HepG2 (cell line): Measurements from ENCODE around the gene SLC6A6. TPM values are rescaled to one million over a fixed set of nuclear protein-coding genes. Genes with fewer than 3 reads are reported as not detected.

Source experiments
- ATRX ChIP-seq: sonication (generic); formaldehyde crosslinking; IDR thresholded peaks from 2 replicates; pipeline ENCODE4 v1.4.0; 2020; ENCODE audit warnings: missing genetic modification reagents, borderline replicate concordance
- GABPA ChIP-seq, 2 experiments: IDR thresholded peaks; 2 replicates each; pipeline ENCODE4 v1.6.1; 2011 to 2016; ENCODE audit warnings: low read depth in 2 of 2, low read length in 1 of 2, missing biosample characterization in 1 of 2, missing genetic modification characterization in 1 of 2
- HMG20B ChIP-seq: conservative IDR thresholded peaks from 2 replicates; pipeline ENCODE4 v1.6.1; 2016; ENCODE audit warnings: missing genetic modification reagents, missing compliant biosample characterization
- MAFK ChIP-seq, 2 experiments: IDR thresholded peaks in 1 of 2; conservative IDR thresholded peaks in 1 of 2; 2 replicates each; pipeline ENCODE4 v1.6.1; 2011; ENCODE audit warnings: improper control_type of control experiment in 2 of 2, low read length in 2 of 2
- PRDM15 ChIP-seq: sonication (generic); formaldehyde crosslinking; IDR thresholded peaks from 2 replicates; pipeline ENCODE4 v1.4.0; 2020; ENCODE audit warnings: missing genetic modification reagents
- SKIL ChIP-seq: sonication (generic); formaldehyde crosslinking; IDR thresholded peaks from 2 replicates; pipeline ENCODE4 v1.8.0; 2022; ENCODE audit warnings: missing genetic modification reagents, mild to moderate bottlenecking, moderate library complexity, borderline replicate concordance
- ZMYM4 ChIP-seq: sonication (generic); formaldehyde crosslinking; IDR thresholded peaks from 2 replicates; pipeline ENCODE4 v1.8.1; 2023; ENCODE audit warnings: mild to moderate bottlenecking, missing genetic modification reagents
- ZNF101 ChIP-seq: sonication (generic); formaldehyde crosslinking; IDR thresholded peaks from 2 replicates; pipeline ENCODE4 v1.4.0; 2020; ENCODE audit warnings: mild to moderate bottlenecking, low read depth, missing genetic modification reagents, borderline replicate concordance
- ZNF136 ChIP-seq: sonication (generic); formaldehyde crosslinking; IDR thresholded peaks from 2 replicates; pipeline ENCODE4 v1.8.1; 2022; ENCODE audit warnings: low read depth, mild to moderate bottlenecking, moderate library complexity, missing genetic modification reagents
- ZNF503 ChIP-seq: sonication (generic); formaldehyde crosslinking; IDR thresholded peaks from 2 replicates; pipeline ENCODE4 v1.4.0; 2020; ENCODE audit warnings: missing genetic modification reagents
- ZNF513 ChIP-seq: sonication (generic); formaldehyde crosslinking; conservative IDR thresholded peaks from 2 replicates; pipeline ENCODE4 v1.5.0; 2020; ENCODE audit warnings: missing genetic modification reagents
- ZSCAN9 ChIP-seq: IDR thresholded peaks from 2 replicates; pipeline ENCODE4 v1.6.1; 2016; ENCODE audit warnings: borderline replicate concordance
- polyA plus RNA-seq, 8 experiments: library from polyadenylated mRNA; depleted of rRNA in 3 of 8; stranded (reverse) in 7 of 8; unstranded in 1 of 8; fragments of >200 nt; fragmentation: Illumina TruSeq in 4 of 8; extraction: Trizol in 4 of 8; gene quantifications; 2 replicates each; pipeline versions ENCODE4 v1.2.1 to v1.2.3, GENCODE V29; 2011 to 2016; ENCODE audit warnings: low read depth in 4 of 8, missing spikeins in 1 of 8, mixed read lengths in 1 of 8; ENCODE audit not compliant: insufficient read depth in 1 of 8
- total RNA-seq, 5 experiments: library from RNA; depleted of rRNA; stranded (reverse); fragments of >200 nt; fragmentation: Illumina TruSeq; extraction: Trizol; gene quantifications; 2 replicates each; pipeline ENCODE4 v1.2.3, GENCODE V29; 2016; ENCODE audit warnings: low read depth in 1 of 5
- TF ChIP-seq, protein P1 (sequence below): sonication (generic); formaldehyde crosslinking; IDR thresholded peaks from 2 replicates; pipeline ENCODE4 v1.4.0; 2020; ENCODE audit warnings: mild to moderate bottlenecking, missing genetic modification reagents
- TF ChIP-seq, protein P2 (sequence below): sonication (generic); formaldehyde crosslinking; conservative IDR thresholded peaks from 2 replicates; pipeline ENCODE4 v1.8.0; 2022; ENCODE audit warnings: low read depth, missing genetic modification reagents
- TF ChIP-seq, protein P3 (sequence below): sonication (generic); formaldehyde crosslinking; IDR thresholded peaks from 2 replicates; pipeline ENCODE4 v1.4.0; 2020; ENCODE audit warnings: mild to moderate bottlenecking, missing genetic modification reagents

The SLC6A6 gene
- total and polyA plus RNA-seq, 2 of the 13 experiments (the other 11 are each of a cell fraction or from before 2014, with no cell fraction given), result 14.1 to 20.7 TPM

- TF ChIP-seq, protein P1, sequence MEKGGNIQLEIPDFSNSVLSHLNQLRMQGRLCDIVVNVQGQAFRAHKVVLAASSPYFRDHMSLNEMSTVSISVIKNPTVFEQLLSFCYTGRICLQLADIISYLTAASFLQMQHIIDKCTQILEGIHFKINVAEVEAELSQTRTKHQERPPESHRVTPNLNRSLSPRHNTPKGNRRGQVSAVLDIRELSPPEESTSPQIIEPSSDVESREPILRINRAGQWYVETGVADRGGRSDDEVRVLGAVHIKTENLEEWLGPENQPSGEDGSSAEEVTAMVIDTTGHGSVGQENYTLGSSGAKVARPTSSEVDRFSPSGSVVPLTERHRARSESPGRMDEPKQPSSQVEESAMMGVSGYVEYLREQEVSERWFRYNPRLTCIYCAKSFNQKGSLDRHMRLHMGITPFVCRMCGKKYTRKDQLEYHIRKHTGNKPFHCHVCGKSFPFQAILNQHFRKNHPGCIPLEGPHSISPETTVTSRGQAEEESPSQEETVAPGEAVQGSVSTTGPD, result no peak
- no peak for TF ChIP-seq PRDM15 (CRISPR knock-in tag)
- TF ChIP-seq ZNF101 (CRISPR knock-in tag), result no peak
- TF ChIP-seq ZNF513 (CRISPR knock-in tag), result no peak
- no peak for TF ChIP-seq GABPA (IDR thresholded peaks at IDR 0.05; ENCODE audit: low read depth, low read length)
- no peak for TF ChIP-seq GABPA (CRISPR knock-in tag; IDR thresholded peaks at IDR 0.05; ENCODE audit: low read depth)
- TF ChIP-seq, protein P2, sequence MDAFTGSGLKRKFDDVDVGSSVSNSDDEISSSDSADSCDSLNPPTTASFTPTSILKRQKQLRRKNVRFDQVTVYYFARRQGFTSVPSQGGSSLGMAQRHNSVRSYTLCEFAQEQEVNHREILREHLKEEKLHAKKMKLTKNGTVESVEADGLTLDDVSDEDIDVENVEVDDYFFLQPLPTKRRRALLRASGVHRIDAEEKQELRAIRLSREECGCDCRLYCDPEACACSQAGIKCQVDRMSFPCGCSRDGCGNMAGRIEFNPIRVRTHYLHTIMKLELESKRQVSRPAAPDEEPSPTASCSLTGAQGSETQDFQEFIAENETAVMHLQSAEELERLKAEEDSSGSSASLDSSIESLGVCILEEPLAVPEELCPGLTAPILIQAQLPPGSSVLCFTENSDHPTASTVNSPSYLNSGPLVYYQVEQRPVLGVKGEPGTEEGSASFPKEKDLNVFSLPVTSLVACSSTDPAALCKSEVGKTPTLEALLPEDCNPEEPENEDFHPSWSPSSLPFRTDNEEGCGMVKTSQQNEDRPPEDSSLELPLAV (CRISPR knock-in tag), result no peak
- no peak; the same call in 1 of the 2 replicates for TF ChIP-seq ZMYM4 (CRISPR knock-in tag)
- no peak for TF ChIP-seq MAFK (conservative IDR thresholded peaks at IDR 0.05 in 1 of 2, IDR thresholded peaks at IDR 0.05 in 1 of 2; ENCODE audit: low read length in 2 of 2)
- TF ChIP-seq HMG20B (CRISPR knock-in tag), result no peak
- TF ChIP-seq, protein P3, sequence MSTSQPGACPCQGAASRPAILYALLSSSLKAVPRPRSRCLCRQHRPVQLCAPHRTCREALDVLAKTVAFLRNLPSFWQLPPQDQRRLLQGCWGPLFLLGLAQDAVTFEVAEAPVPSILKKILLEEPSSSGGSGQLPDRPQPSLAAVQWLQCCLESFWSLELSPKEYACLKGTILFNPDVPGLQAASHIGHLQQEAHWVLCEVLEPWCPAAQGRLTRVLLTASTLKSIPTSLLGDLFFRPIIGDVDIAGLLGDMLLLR (CRISPR knock-in tag), result no peak
- TF ChIP-seq SKIL (CRISPR knock-in tag), result peak; percentile 14; the same call in 1 of the 2 replicates
- no peak for TF ChIP-seq ATRX
- TF ChIP-seq ZNF136 (CRISPR knock-in tag), result no peak
- TF ChIP-seq ZSCAN9 (CRISPR knock-in tag), result no peak; the same call in 1 of the 2 replicates
- no peak for TF ChIP-seq ZNF503 (CRISPR knock-in tag)
These were observed at the start of gene SLC6A6 (continued) for GRCh38 chr3:14402304-14402811.
